H1 (cell line): ENCODE results near the gene SANBR.

Experiments used
- CEBPB ChIP-seq: IDR thresholded peaks from 2 replicates; pipeline ENCODE4 v1.6.1; 2012; ENCODE audit warnings: low read depth, low read length
- CREB1 ChIP-seq: IDR thresholded peaks from 2 replicates; pipeline ENCODE4 v1.6.1; 2012; ENCODE audit warnings: inconsistent platforms
- CTCF ChIP-seq, 3 experiments: IDR thresholded peaks; 1 replicate in 2 of 3; 2 replicates in 1 of 3; pipeline versions ENCODE4 v1.5.1 to v1.6.1; 2011; ENCODE audit warnings: low read length in 3 of 3, mild to moderate bottlenecking in 3 of 3, inconsistent platforms in 2 of 3, low read depth in 1 of 3, moderate library complexity in 1 of 3; ENCODE audit not compliant: insufficient read depth in 1 of 3; ENCODE audit errors: control extremely low read depth in 1 of 3
- EGR1 ChIP-seq: IDR thresholded peaks from 2 replicates; pipeline ENCODE4 v1.6.1; 2011; ENCODE audit warnings: low read depth, low read length, borderline replicate concordance
- EP300 ChIP-seq, 2 experiments: IDR thresholded peaks; 1 replicate in 1 of 2; 2 replicates in 1 of 2; pipeline ENCODE4 v1.6.1; 2011 to 2012; ENCODE audit warnings: low read depth in 2 of 2, low read length in 2 of 2, mild to moderate bottlenecking in 2 of 2, borderline replicate concordance in 1 of 2, inconsistent platforms in 1 of 2, moderate library complexity in 1 of 2
- NANOG ChIP-seq: IDR thresholded peaks from 2 replicates; pipeline ENCODE4 v1.6.1; 2011; ENCODE audit warnings: low read length, low read depth, mild to moderate bottlenecking, inconsistent platforms; ENCODE audit not compliant: insufficient read depth, poor library complexity, severe bottlenecking
- TF ChIP-seq, protein P1 (sequence below): fragments of 300-600 bp; sonication (generic); IDR thresholded peaks from 2 replicates; pipeline ENCODE4 v1.7.1; 2012; ENCODE audit warnings: low read length, moderate library complexity, mild to moderate bottlenecking, inconsistent platforms; ENCODE audit not compliant: insufficient replicate concordance
- TF ChIP-seq, protein P2 (sequence below): IDR thresholded peaks from 2 replicates; pipeline ENCODE4 v1.6.1; 2012; ENCODE audit warnings: inconsistent platforms

- TF ChIP-seq EP300 (IDR thresholded peaks at IDR 0.05; ENCODE audit: borderline replicate concordance in 1 of 2, low read depth in 2 of 2, low read length in 2 of 2) (no peak), EGR1 (no peak), CEBPB (no peak), CREB1 (no peak), NANOG (no peak), CTCF (IDR thresholded peaks at IDR 0.05; ENCODE audit: control extremely low read depth in 1 of 3, insufficient read depth in 1 of 3, low read depth in 1 of 3, low read length in 3 of 3) (no peak)
- TF ChIP-seq, protein P1, sequence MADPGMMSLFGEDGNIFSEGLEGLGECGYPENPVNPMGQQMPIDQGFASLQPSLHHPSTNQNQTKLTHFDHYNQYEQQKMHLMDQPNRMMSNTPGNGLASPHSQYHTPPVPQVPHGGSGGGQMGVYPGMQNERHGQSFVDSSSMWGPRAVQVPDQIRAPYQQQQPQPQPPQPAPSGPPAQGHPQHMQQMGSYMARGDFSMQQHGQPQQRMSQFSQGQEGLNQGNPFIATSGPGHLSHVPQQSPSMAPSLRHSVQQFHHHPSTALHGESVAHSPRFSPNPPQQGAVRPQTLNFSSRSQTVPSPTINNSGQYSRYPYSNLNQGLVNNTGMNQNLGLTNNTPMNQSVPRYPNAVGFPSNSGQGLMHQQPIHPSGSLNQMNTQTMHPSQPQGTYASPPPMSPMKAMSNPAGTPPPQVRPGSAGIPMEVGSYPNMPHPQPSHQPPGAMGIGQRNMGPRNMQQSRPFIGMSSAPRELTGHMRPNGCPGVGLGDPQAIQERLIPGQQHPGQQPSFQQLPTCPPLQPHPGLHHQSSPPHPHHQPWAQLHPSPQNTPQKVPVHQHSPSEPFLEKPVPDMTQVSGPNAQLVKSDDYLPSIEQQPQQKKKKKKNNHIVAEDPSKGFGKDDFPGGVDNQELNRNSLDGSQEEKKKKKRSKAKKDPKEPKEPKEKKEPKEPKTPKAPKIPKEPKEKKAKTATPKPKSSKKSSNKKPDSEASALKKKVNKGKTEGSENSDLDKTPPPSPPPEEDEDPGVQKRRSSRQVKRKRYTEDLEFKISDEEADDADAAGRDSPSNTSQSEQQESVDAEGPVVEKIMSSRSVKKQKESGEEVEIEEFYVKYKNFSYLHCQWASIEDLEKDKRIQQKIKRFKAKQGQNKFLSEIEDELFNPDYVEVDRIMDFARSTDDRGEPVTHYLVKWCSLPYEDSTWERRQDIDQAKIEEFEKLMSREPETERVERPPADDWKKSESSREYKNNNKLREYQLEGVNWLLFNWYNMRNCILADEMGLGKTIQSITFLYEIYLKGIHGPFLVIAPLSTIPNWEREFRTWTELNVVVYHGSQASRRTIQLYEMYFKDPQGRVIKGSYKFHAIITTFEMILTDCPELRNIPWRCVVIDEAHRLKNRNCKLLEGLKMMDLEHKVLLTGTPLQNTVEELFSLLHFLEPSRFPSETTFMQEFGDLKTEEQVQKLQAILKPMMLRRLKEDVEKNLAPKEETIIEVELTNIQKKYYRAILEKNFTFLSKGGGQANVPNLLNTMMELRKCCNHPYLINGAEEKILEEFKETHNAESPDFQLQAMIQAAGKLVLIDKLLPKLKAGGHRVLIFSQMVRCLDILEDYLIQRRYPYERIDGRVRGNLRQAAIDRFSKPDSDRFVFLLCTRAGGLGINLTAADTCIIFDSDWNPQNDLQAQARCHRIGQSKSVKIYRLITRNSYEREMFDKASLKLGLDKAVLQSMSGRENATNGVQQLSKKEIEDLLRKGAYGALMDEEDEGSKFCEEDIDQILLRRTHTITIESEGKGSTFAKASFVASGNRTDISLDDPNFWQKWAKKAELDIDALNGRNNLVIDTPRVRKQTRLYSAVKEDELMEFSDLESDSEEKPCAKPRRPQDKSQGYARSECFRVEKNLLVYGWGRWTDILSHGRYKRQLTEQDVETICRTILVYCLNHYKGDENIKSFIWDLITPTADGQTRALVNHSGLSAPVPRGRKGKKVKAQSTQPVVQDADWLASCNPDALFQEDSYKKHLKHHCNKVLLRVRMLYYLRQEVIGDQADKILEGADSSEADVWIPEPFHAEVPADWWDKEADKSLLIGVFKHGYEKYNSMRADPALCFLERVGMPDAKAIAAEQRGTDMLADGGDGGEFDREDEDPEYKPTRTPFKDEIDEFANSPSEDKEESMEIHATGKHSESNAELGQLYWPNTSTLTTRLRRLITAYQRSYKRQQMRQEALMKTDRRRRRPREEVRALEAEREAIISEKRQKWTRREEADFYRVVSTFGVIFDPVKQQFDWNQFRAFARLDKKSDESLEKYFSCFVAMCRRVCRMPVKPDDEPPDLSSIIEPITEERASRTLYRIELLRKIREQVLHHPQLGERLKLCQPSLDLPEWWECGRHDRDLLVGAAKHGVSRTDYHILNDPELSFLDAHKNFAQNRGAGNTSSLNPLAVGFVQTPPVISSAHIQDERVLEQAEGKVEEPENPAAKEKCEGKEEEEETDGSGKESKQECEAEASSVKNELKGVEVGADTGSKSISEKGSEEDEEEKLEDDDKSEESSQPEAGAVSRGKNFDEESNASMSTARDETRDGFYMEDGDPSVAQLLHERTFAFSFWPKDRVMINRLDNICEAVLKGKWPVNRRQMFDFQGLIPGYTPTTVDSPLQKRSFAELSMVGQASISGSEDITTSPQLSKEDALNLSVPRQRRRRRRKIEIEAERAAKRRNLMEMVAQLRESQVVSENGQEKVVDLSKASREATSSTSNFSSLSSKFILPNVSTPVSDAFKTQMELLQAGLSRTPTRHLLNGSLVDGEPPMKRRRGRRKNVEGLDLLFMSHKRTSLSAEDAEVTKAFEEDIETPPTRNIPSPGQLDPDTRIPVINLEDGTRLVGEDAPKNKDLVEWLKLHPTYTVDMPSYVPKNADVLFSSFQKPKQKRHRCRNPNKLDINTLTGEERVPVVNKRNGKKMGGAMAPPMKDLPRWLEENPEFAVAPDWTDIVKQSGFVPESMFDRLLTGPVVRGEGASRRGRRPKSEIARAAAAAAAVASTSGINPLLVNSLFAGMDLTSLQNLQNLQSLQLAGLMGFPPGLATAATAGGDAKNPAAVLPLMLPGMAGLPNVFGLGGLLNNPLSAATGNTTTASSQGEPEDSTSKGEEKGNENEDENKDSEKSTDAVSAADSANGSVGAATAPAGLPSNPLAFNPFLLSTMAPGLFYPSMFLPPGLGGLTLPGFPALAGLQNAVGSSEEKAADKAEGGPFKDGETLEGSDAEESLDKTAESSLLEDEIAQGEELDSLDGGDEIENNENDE: no peak
- TF ChIP-seq, protein P2, sequence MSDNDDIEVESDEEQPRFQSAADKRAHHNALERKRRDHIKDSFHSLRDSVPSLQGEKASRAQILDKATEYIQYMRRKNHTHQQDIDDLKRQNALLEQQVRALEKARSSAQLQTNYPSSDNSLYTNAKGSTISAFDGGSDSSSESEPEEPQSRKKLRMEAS: no peak
Observed at GRCh38 chr2:61015976-61016375, 49.7 kb upstream of the SANBR start.
